Nephron progenitor cell (in vitro differentiated cells): ENCODE results near the gene TBCCD1.
"Not testable (repeated sequence)": the region's sequence is repeated elsewhere in the genome, so short reads cannot be mapped to it uniquely, and the experiment has no call there.

Source experiments
- DNase-seq: peaks from one replicate; pipeline ENCODE4 v3.0.0; 2021
- H3K27ac Mint-ChIP-seq: 2 replicates; pipeline ENCODE4 v1.8.0; 2021; ENCODE audit warnings: mild to moderate bottlenecking, moderate library complexity, mixed read lengths
- H3K27me3 Mint-ChIP-seq: 2 replicates; pipeline ENCODE4 v1.8.0; 2021; ENCODE audit warnings: mild to moderate bottlenecking, low read depth, mixed read lengths; ENCODE audit not compliant: poor library complexity
- H3K36me3 Mint-ChIP-seq: 2 replicates; pipeline ENCODE4 v1.8.0; 2021; ENCODE audit warnings: low read depth, mixed read lengths
- H3K4me1 Mint-ChIP-seq: 2 replicates; pipeline ENCODE4 v1.8.0; 2021; ENCODE audit warnings: mixed read lengths
- H3K4me3 Mint-ChIP-seq: 2 replicates; pipeline ENCODE4 v1.8.0; 2021; ENCODE audit warnings: mild to moderate bottlenecking, moderate library complexity, mixed read lengths
- H3K9me3 Mint-ChIP-seq: 2 replicates; pipeline ENCODE4 v1.8.0; 2021; ENCODE audit warnings: mild to moderate bottlenecking, moderate library complexity, mixed read lengths
- TF ChIP-seq, protein P1 (sequence below): fragments of 200-600 bp; sonication (generic); IDR thresholded peaks from 2 replicates; pipeline ENCODE4 v1.5.0; 2021; ENCODE audit warnings: antibody characterized with exemption

TBCCD1 gene

DNA sequence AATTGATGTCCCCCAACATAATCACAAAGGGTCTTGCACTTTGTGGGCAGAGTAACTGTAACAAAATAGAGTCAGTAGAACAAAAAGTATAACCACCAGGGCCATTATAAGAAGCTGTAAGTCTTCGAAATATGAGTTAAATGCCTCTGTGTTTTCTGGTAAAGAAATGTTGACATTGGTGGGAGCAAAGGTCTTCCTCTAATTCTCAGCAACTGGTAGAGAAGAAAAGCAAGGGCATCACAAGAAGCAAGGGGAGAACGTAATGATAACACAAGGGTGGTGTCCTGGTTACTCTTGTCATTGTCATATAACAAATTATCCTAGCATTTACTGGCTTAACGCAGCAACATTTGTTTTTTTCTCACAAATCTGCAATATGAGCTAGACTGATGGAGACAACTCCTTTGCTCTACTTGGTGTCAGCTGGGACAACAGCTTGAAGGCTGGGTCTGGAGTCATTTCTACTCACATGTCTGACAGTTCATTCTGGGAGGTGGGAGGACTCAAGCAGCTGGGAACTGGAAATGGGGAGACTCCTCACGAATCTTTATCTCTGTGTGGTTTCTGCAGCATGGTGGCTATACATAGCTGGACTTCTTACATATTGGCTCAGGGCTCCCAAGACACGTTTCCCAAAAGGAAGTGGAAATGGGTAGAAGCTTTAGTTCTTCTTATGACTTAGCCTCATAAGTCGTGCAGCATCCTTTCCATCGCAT is 23.6 kb upstream of the TBCCD1 start:
- no peak for DNase-seq
- Mint-ChIP-seq H3K36me3 (peaks cover 5% of the 10 kb centered on the region), H3K4me1 (peaks cover 10% of the 10 kb centered on the region), H3K27ac (no peak overlapping the region), H3K4me3 (no peak overlapping the region), H3K9me3 (no peaks in the 10 kb centered on the region), H3K27me3 (no peaks in the 10 kb centered on the region)
- TF ChIP-seq, protein P1, sequence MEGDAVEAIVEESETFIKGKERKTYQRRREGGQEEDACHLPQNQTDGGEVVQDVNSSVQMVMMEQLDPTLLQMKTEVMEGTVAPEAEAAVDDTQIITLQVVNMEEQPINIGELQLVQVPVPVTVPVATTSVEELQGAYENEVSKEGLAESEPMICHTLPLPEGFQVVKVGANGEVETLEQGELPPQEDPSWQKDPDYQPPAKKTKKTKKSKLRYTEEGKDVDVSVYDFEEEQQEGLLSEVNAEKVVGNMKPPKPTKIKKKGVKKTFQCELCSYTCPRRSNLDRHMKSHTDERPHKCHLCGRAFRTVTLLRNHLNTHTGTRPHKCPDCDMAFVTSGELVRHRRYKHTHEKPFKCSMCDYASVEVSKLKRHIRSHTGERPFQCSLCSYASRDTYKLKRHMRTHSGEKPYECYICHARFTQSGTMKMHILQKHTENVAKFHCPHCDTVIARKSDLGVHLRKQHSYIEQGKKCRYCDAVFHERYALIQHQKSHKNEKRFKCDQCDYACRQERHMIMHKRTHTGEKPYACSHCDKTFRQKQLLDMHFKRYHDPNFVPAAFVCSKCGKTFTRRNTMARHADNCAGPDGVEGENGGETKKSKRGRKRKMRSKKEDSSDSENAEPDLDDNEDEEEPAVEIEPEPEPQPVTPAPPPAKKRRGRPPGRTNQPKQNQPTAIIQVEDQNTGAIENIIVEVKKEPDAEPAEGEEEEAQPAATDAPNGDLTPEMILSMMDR = no peak

DNA sequence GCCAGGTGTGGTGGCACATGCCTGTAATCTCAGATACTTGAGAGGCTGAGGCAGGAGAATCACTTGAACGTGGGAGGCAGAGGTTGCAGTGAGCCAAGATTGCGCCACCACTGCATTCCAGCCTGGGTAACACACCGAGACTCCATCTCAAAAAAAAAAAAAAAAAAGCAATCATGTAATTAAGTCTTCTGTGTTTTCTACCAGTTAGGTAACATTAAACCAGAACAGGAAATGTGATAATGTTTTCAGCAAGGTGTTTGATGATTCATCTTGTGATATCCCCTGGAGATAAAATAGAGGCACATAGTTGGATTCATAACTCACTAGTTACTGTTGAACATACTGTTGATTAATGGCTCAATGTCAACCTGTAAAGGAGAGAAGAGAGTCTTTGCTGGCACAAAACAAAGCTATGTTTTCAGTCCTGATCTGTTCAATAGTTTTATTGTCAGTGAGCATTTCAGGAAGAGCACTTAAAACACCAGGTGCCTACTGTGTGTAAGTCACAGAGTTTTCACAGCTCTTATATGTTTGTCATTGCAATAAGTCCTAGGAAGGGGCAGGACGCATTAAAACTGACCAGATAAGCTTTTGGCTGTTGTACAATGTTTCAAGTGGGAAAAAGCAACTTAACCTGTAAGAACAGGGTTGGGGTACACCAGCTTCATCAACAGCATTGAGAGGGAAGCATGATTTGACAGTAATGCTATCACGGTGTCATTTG is 22.9 kb upstream of the TBCCD1 start:
- Mint-ChIP-seq H3K4me1 (peaks cover 10% of the 10 kb centered on the region), H3K27me3 (no peaks in the 10 kb centered on the region), H3K4me3 (no peak overlapping the region), H3K27ac (no peak overlapping the region), H3K36me3 (peaks cover 10% of the 10 kb centered on the region), H3K9me3 (no peaks in the 10 kb centered on the region)
- DNase-seq = no peak
- TF ChIP-seq, protein P1 = no peak

DNA sequence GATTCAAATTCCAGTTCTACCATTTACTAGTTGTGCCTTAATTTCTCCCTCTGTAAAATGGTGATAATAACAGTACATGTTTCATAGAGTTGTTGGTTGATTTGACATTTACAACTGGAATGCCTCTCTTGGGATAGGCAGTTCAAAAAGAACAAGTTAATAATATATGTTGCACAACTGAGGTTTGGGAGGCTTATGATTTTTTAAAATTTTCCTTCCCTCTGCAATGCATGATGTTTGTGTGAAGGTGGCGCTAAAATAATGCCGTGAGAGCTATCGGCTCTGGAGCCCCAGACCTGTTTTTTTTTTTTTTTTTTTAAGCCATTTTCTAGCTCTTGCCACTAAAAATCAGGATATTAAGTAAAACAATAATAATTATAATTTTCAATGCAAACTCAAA is 22.0 kb upstream of the TBCCD1 start:
- peaks cover under 1% of the 10 kb centered on the region for H3K4me1 Mint-ChIP-seq
- no peak overlapping the region for H3K27ac Mint-ChIP-seq
- H3K27me3 Mint-ChIP-seq = no peaks in the 10 kb centered on the region
- H3K36me3 Mint-ChIP-seq = peaks cover 19% of the 10 kb centered on the region
- TF ChIP-seq, protein P1 = peak; percentile 20
- no peak overlapping the region for H3K4me3 Mint-ChIP-seq
- DNase-seq = no peak
- H3K9me3 Mint-ChIP-seq = no peaks in the 10 kb centered on the region

DNA sequence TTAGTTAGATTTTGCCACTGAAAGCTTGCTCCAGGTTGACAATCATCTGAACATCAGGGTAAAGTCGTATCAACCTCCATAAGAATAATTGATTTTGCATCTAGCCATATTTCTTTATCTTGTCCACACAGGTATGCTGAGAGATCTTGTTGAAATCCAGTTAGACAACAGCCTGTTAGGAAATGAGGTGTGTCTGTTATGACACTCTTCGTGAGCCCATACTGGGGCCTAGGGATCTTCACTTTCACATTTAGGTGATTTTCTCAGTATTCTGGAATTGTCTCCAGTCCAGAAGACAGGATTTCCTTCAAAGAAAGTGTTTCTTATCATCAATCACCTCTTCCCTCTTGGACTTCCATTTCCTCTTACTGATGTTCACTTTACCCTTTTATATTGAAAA is 21.5 kb upstream of the TBCCD1 start:
- Mint-ChIP-seq H3K27me3 (no peaks in the 10 kb centered on the region), H3K4me3 (no peak overlapping the region), H3K36me3 (peaks cover 21% of the 10 kb centered on the region), H3K9me3 (no peaks in the 10 kb centered on the region), H3K4me1 (no peaks in the 10 kb centered on the region), H3K27ac (no peak overlapping the region)
- DNase-seq = no peak
- TF ChIP-seq, protein P1 = no peak

DNA sequence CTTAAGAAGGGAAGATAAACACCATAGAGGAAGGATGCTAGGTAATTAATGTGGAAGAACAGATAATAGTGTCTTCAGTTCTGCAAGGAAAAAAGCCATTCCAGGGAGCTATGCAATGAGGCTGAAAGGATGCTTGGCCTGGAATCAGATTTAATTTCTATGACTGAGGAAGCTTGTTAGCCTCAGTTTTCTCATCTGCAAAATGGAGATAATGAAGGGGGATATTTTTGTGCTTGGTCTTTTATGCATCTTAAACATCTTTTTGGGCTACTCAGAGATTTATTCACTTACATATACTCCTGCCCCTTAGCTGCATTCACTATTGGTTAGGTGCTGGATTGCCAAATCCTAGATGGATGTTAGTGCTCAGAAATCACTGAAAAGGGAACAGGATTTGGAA is 20.0 kb upstream of the TBCCD1 start:
- Mint-ChIP-seq H3K27me3 (no peaks in the 10 kb centered on the region), H3K9me3 (no peaks in the 10 kb centered on the region), H3K4me1 (no peaks in the 10 kb centered on the region), H3K36me3 (peaks cover 28% of the 10 kb centered on the region), H3K4me3 (no peak overlapping the region), H3K27ac (no peak overlapping the region)
- TF ChIP-seq, protein P1 = no peak
- DNase-seq = no peak

DNA sequence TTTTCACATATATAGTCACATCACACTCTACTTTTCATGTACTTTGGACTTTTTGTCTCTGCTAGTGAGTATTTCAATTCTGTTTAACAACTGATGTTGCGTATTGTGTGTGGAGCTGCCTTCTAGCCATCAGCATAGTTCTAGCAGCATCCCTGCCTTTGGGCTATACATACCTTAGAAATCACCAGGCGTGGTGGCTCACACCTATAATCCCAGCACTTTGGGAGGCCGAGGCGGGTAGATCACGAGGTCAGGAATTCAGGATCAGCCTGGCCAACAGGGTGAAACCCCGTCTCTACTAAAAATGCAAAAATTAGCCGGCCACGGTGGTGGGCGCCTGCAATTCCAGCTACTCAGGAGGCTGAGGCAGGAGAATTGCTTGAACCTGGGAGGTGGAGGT is 19.1 kb upstream of the TBCCD1 start:
- H3K27me3 Mint-ChIP-seq, H3K27ac Mint-ChIP-seq, DNase-seq, H3K9me3 Mint-ChIP-seq, H3K4me1 Mint-ChIP-seq, H3K4me3 Mint-ChIP-seq: not testable (repeated sequence)
- peaks cover 35% of the 10 kb centered on the region for H3K36me3 Mint-ChIP-seq
